Measurements from ENCODE around the gene SLC12A7.
"Not testable (repeated sequence)": the region's sequence is repeated elsewhere in the genome, so short reads cannot be mapped to it uniquely, and the experiment has no call there.

Gene SLC12A7

GRCh38 chr5:1098986-1099597, 12.8 kb downstream of the SLC12A7 start:
- Mint-ChIP-seq H3K4me3 (peak overlapping the region; percentile 44), H3K36me3 (ENCODE audit: low read depth) (peaks cover 12% of the 10 kb centered on the region), H3K27ac (no peak overlapping the region), H3K27me3 (ENCODE audit: low read depth, poor library complexity) (no peaks in the 10 kb centered on the region), H3K4me1 (peaks cover 88% of the 10 kb centered on the region), H3K9me3 (no peaks in the 10 kb centered on the region)
- TF ChIP-seq CTCF (IDR thresholded peaks at IDR 0.05), result no peak
- no peak for DNase-seq

- not testable (repeated sequence) for H3K27ac Mint-ChIP-seq; H3K9me3 Mint-ChIP-seq; H3K27me3 Mint-ChIP-seq (ENCODE audit: low read depth, poor library complexity); DNase-seq
- peaks cover 81% of the 10 kb centered on the region for H3K4me1 Mint-ChIP-seq
- H3K36me3 Mint-ChIP-seq (ENCODE audit: low read depth), result peaks cover 13% of the 10 kb centered on the region
- peak overlapping the region; percentile 49 for H3K4me3 Mint-ChIP-seq
These were observed 13.9 kb downstream of the SLC12A7 start for GRCh38 chr5:1097988-1098385.

GRCh38 chr5:1097381-1097987, 14.4 kb downstream of the SLC12A7 start:
- peak overlapping the region; percentile 49 for H3K4me3 Mint-ChIP-seq
- H3K36me3 Mint-ChIP-seq (ENCODE audit: low read depth), result peaks cover 13% of the 10 kb centered on the region
- H3K4me1 Mint-ChIP-seq, result peaks cover 85% of the 10 kb centered on the region
- no peak for DNase-seq
- no peaks in the 10 kb centered on the region for H3K27me3 Mint-ChIP-seq (ENCODE audit: low read depth, poor library complexity)
- no peak for TF ChIP-seq CTCF (IDR thresholded peaks at IDR 0.05)
- H3K27ac Mint-ChIP-seq, result peak overlapping the region; percentile 58
- no peaks in the 10 kb centered on the region for H3K9me3 Mint-ChIP-seq

- H3K9me3 Mint-ChIP-seq, result no peaks in the 10 kb centered on the region
- TF ChIP-seq CTCF (IDR thresholded peaks at IDR 0.05), result no peak
- H3K27me3 Mint-ChIP-seq (ENCODE audit: low read depth, poor library complexity), result no peaks in the 10 kb centered on the region
- no peak for DNase-seq
- H3K4me3 Mint-ChIP-seq, result peak overlapping the region; percentile 49
- peaks cover 85% of the 10 kb centered on the region for H3K4me1 Mint-ChIP-seq
- peak overlapping the region; percentile 58 for H3K27ac Mint-ChIP-seq
- peaks cover 13% of the 10 kb centered on the region for H3K36me3 Mint-ChIP-seq (ENCODE audit: low read depth)
These were observed 15.0 kb downstream of the SLC12A7 start for GRCh38 chr5:1096838-1097237.

- no peak for DNase-seq
- Mint-ChIP-seq H3K27ac (peak overlapping the region; percentile 61), H3K4me3 (peak overlapping the region; percentile 38)
These were observed 15.9 kb downstream of the SLC12A7 start for GRCh38 chr5:1095990-1096363.

More at GRCh38 chr5:1095990-1096363, 15.9 kb downstream of the SLC12A7 start:
- peaks cover 77% of the 10 kb centered on the region for H3K4me1 Mint-ChIP-seq
- no peak for TF ChIP-seq CTCF (IDR thresholded peaks at IDR 0.05)
- no peaks in the 10 kb centered on the region for H3K27me3 Mint-ChIP-seq (ENCODE audit: low read depth, poor library complexity)
- H3K36me3 Mint-ChIP-seq (ENCODE audit: low read depth), result peaks cover 13% of the 10 kb centered on the region
- H3K9me3 Mint-ChIP-seq, result no peaks in the 10 kb centered on the region
